ENCODE results near the gene IQCH. TPM values are rescaled to one million over a fixed set of nuclear protein-coding genes. Genes with fewer than 3 reads are reported as not detected.

Gene IQCH
- polyA plus RNA-seq, 1 of the 3 experiments (the other 2 are of a cell fraction) = 0.81 TPM

DNA sequence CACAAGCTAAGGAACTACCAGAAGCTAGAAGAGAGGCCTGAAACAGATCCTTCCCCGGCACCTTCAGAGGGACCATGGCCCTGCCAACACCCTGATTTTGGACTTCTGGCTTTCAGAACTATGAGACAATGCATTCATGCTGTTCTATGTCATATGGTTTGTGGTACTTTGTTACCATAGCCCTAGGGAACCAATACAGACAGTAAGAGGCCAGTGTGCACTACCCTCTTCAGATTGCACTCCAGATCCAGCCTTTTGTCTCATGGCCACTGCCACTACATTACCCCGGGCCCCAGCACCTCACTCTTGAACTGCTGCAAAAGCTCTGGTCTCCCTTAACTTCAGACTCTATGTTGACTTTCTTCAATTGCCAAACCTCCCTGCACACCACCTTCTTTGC, 24.1 kb upstream of the IQCH start:
- TF ChIP-seq EZH2phosphoT487 (IDR thresholded peaks at IDR 0.05; ENCODE audit: borderline replicate concordance, low read depth) (no peak), RXRA (IDR thresholded peaks at IDR 0.05; ENCODE audit: borderline replicate concordance, low read depth) (no peak), ELF1 (IDR thresholded peaks at IDR 0.05) (no peak), TEAD4 (IDR thresholded peaks at IDR 0.05; ENCODE audit: borderline replicate concordance, insufficient read depth) (no peak), EP300 (IDR thresholded peaks at IDR 0.05; ENCODE audit: borderline replicate concordance in 1 of 2, low read depth in 1 of 2, low read length in 1 of 2) (no peak), REST (IDR thresholded peaks at IDR 0.05; ENCODE audit: low read depth, low read length) (no peak), USF2 (IDR thresholded peaks at IDR 0.05; ENCODE audit: borderline replicate concordance, low read depth, low read length) (no peak), GATA2 (CRISPR knock-in tag; IDR thresholded peaks at IDR 0.05) (no peak)
- TF ChIP-seq, protein P1, sequence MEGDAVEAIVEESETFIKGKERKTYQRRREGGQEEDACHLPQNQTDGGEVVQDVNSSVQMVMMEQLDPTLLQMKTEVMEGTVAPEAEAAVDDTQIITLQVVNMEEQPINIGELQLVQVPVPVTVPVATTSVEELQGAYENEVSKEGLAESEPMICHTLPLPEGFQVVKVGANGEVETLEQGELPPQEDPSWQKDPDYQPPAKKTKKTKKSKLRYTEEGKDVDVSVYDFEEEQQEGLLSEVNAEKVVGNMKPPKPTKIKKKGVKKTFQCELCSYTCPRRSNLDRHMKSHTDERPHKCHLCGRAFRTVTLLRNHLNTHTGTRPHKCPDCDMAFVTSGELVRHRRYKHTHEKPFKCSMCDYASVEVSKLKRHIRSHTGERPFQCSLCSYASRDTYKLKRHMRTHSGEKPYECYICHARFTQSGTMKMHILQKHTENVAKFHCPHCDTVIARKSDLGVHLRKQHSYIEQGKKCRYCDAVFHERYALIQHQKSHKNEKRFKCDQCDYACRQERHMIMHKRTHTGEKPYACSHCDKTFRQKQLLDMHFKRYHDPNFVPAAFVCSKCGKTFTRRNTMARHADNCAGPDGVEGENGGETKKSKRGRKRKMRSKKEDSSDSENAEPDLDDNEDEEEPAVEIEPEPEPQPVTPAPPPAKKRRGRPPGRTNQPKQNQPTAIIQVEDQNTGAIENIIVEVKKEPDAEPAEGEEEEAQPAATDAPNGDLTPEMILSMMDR (IDR thresholded peaks at IDR 0.05) = no peak
- Histone ChIP-seq H3F3A (replicated peaks; ENCODE audit: insufficient read depth) (peaks cover 3% of the 10 kb centered on the region), H3K27me3 (ENCODE audit: insufficient read depth) (no peaks in the 10 kb centered on the region), H4K20me1 (ENCODE audit: insufficient read depth) (no peaks in the 10 kb centered on the region), H3K9me2 (no peaks in the 10 kb centered on the region), H3K4me1 (ENCODE audit: control insufficient read depth in 1 of 2, insufficient read depth in 2 of 2, low read depth in 1 of 2, low read length in 1 of 2) (no peaks in the 10 kb centered on the region), H3K9me3 (no peaks in the 10 kb centered on the region), H2AFZ (ENCODE audit: low read depth) (no peak overlapping the region), H3K4me2 (no peak overlapping the region), H3K4me3 (ENCODE audit: low read depth in 2 of 2, low read length in 1 of 2) (no peak overlapping the region), H3K9ac (no peak overlapping the region), H3K36me3 (replicated peaks in 1 of 2; ENCODE audit: control insufficient read depth in 1 of 2, insufficient read depth in 2 of 2, low read length in 1 of 2) (peaks cover 47 to 61% of the 10 kb centered on the region in 2 experiments), H3K79me2 (ENCODE audit: insufficient read depth) (no peaks in the 10 kb centered on the region), H3K27ac (ENCODE audit: low read depth in 2 of 2, low read length in 1 of 2) (no peak overlapping the region)
- ChIA-PET CTCF (interaction anchor here (1.2 kb wide), 1 partner anchor 284 kb away, joined by 4 read pairs; no protein-coding TSS in a partner anchor), POLR2A (no interaction called here)
- WGBS (ENCODE audit: low lambda C conversion rate) = 95% methylated on average over 2 of the region's 2 CpGs
- no peak for DNase-seq

GRCh38 chr15:67232591-67232990, 22.0 kb upstream of the IQCH start:
- Histone ChIP-seq H2AFZ (ENCODE audit: low read depth) (no peak overlapping the region), H3K27ac (ENCODE audit: low read depth in 2 of 2, low read length in 1 of 2) (no peak overlapping the region), H3F3A (replicated peaks; ENCODE audit: insufficient read depth) (peaks cover 7% of the 10 kb centered on the region), H3K79me2 (ENCODE audit: insufficient read depth) (peaks cover 11% of the 10 kb centered on the region), H3K9ac (no peak overlapping the region), H4K20me1 (ENCODE audit: insufficient read depth) (peaks cover 7% of the 10 kb centered on the region; the same call in 1 of the 2 replicates), H3K4me1 (ENCODE audit: control insufficient read depth in 1 of 2, insufficient read depth in 2 of 2, low read depth in 1 of 2, low read length in 1 of 2) (no peaks in the 10 kb centered on the region; a peak in 1 of 4 replicates), H3K27me3 (ENCODE audit: insufficient read depth) (no peaks in the 10 kb centered on the region), H3K4me3 (ENCODE audit: low read depth in 2 of 2, low read length in 1 of 2) (no peak overlapping the region), H3K9me2 (no peaks in the 10 kb centered on the region), H3K9me3 (no peaks in the 10 kb centered on the region), H3K4me2 (no peak overlapping the region), H3K36me3 (replicated peaks in 1 of 2; ENCODE audit: control insufficient read depth in 1 of 2, insufficient read depth in 2 of 2, low read length in 1 of 2) (peaks cover 51 to 54% of the 10 kb centered on the region in 2 experiments)
- no peak for DNase-seq
- WGBS (ENCODE audit: low lambda C conversion rate) = 91% methylated on average over 3 of the region's 3 CpGs
- ChIA-PET CTCF (no interaction called here), POLR2A (no interaction called here)
- no peak for TF ChIP-seq EZH2phosphoT487 (IDR thresholded peaks at IDR 0.05; ENCODE audit: borderline replicate concordance, low read depth)
- TF ChIP-seq, protein P2, sequence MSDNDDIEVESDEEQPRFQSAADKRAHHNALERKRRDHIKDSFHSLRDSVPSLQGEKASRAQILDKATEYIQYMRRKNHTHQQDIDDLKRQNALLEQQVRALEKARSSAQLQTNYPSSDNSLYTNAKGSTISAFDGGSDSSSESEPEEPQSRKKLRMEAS (IDR thresholded peaks at IDR 0.05; ENCODE audit: low read depth) = no peak
- no peak for TF ChIP-seq MEF2A (IDR thresholded peaks at IDR 0.05; ENCODE audit: borderline replicate concordance, low read depth)
- no peak for TF ChIP-seq FOXM1 (IDR thresholded peaks at IDR 0.05; ENCODE audit: low read depth)
- TF ChIP-seq, protein P3, sequence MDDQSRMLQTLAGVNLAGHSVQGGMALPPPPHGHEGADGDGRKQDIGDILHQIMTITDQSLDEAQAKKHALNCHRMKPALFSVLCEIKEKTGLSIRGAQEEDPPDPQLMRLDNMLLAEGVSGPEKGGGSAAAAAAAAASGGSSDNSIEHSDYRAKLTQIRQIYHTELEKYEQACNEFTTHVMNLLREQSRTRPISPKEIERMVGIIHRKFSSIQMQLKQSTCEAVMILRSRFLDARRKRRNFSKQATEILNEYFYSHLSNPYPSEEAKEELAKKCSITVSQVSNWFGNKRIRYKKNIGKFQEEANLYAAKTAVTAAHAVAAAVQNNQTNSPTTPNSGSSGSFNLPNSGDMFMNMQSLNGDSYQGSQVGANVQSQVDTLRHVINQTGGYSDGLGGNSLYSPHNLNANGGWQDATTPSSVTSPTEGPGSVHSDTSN (IDR thresholded peaks at IDR 0.05) = no peak
- no peak for TF ChIP-seq REST (IDR thresholded peaks at IDR 0.05; ENCODE audit: low read depth, low read length)
